Measurements from ENCODE around the gene KMT2C. TPM values are rescaled to one million over a fixed set of nuclear protein-coding genes. Genes with fewer than 3 reads are reported as not detected.

Gene KMT2C
- total and polyA plus RNA-seq, 2 of the 13 experiments (the other 11 are each of a cell fraction or from before 2014, with no cell fraction given), result 7.1 to 14.4 TPM

- TF ChIP-seq U2AF1 (optimal IDR thresholded peaks at IDR 0.05; ENCODE audit: low read depth, low read length) (no peak), TBP (CRISPR knock-in tag; IDR thresholded peaks at IDR 0.05) (no peak)
Measured at GRCh38 chr7:152142976-152143595, 292.7 kb downstream of the KMT2C start (continued).

DNA sequence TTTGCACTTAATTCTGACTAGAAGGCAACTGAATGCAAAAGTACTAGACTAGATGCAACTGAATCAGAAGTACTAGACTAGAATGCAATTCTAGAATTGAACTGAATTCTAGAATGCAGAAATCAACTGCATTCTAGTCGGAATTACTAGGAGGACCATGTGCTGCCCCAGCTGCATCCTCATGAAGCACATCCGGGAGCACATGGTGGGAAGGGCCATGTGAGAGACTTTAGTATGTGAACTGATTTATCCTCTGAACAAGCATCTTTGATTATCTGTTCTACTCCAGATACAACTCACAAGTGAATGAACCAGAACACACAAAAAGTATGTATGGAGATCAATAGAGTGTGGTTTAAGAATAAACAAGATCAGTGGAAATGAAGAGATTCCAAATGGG lies 295.2 kb downstream of the KMT2C start:
- Histone ChIP-seq H3K9me3 (ENCODE audit: low read length) (no peaks in the 10 kb centered on the region), H3K27me3 (ENCODE audit: control insufficient read depth in 1 of 2, insufficient read depth in 2 of 2, low read length in 2 of 2) (no peaks in the 10 kb centered on the region), H3K27ac (ENCODE audit: extremely low read length, insufficient read depth, low read length) (no peak overlapping the region), H3K4me3 (replicated peaks in 1 of 3; ENCODE audit: insufficient read depth in 1 of 3, low read depth in 2 of 3, low read length in 3 of 3) (no peak overlapping the region), H3K4me2 (ENCODE audit: low read depth, low read length) (no peak overlapping the region), H3K79me2 (ENCODE audit: insufficient read depth, low read length) (no peaks in the 10 kb centered on the region), H3K4me1 (ENCODE audit: insufficient read depth, low read length) (no peaks in the 10 kb centered on the region), H4K20me1 (ENCODE audit: insufficient read depth, low read length) (no peaks in the 10 kb centered on the region), H2AFZ (ENCODE audit: low read length) (no peak overlapping the region), H3K9ac (ENCODE audit: insufficient read depth, low read depth, low read length) (no peak overlapping the region), H3K36me3 (replicated peaks in 1 of 2; ENCODE audit: control insufficient read depth in 1 of 2, insufficient read depth in 2 of 2, low read length in 2 of 2) (peaks cover 18 to 71% of the 10 kb centered on the region in 2 experiments)
- no TSS peak for BruUV-seq (replicated peaks)
- in situ Hi-C loops (cut with HindIII; ENCODE audit: extremely low pct_ligation_motif_present, low pct_unique_long_range_greater_than_20kb), result no loop called here
- TF ChIP-seq, protein P1, sequence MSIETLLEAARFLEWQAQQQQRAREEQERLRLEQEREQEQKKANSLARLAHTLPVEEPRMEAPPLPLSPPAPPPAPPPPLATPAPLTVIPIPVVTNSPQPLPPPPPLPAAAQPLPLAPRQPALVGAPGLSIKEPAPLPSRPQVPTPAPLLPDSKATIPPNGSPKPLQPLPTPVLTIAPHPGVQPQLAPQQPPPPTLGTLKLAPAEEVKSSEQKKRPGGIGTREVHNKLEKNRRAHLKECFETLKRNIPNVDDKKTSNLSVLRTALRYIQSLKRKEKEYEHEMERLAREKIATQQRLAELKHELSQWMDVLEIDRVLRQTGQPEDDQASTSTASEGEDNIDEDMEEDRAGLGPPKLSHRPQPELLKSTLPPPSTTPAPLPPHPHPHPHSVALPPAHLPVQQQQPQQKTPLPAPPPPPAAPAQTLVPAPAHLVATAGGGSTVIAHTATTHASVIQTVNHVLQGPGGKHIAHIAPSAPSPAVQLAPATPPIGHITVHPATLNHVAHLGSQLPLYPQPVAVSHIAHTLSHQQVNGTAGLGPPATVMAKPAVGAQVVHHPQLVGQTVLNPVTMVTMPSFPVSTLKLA (IDR thresholded peaks at IDR 0.05), result peak; percentile 81
- TF ChIP-seq DNMT3B (CRISPR knock-in tag; conservative IDR thresholded peaks at IDR 0.05), result no peak
- intact Hi-C loops (cut with micrococcal nuclease; ENCODE audit: unreplicated experiment), result no loop called here
- POLR2A ChIA-PET, result no interaction called here
- CTCF ChIA-PET (ENCODE audit: low intra/inter-chr PET ratio, low total read pairs), result no interaction called here
- ATAC-seq (no peak), FAIRE-seq (no peak), DNase-seq (ENCODE audit: low spot score) (no peak)
- WGBS (ENCODE audit: low lambda C conversion rate), result 100% methylated on average over 2 of the region's 2 CpGs

DNA sequence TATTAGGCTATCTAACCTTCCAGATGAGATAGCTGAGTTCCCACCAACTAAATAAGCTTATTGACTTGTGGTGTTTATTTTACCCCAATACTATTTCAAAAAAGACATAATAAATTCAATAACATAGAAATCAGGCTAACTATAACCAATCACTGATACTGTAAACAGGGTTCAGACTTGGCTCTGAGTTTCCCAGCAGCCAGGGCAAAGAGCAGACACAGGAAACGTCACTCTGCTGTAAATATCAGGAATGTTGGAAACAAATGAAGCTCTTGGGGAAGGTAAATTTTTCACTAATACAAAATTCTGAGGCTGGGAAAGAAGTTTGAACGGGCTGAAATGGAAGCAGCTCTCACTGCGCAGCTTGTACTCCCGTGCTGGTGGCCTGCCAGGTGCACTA lies 295.7 kb downstream of the KMT2C start:
- no peak for FAIRE-seq
- intact Hi-C loops (cut with micrococcal nuclease; ENCODE audit: unreplicated experiment) (no loop called here), in situ Hi-C loops (cut with HindIII; ENCODE audit: extremely low pct_ligation_motif_present, low pct_unique_long_range_greater_than_20kb) (no loop called here)
- Histone ChIP-seq H3K4me2 (ENCODE audit: low read depth, low read length) (no peak overlapping the region), H2AFZ (ENCODE audit: low read length) (no peak overlapping the region), H3K4me1 (ENCODE audit: insufficient read depth, low read length) (no peaks in the 10 kb centered on the region), H3K27ac (ENCODE audit: extremely low read length, insufficient read depth, low read length) (no peak overlapping the region), H3K9ac (ENCODE audit: insufficient read depth, low read depth, low read length) (no peak overlapping the region), H4K20me1 (ENCODE audit: insufficient read depth, low read length) (no peaks in the 10 kb centered on the region), H3K79me2 (ENCODE audit: insufficient read depth, low read length) (no peaks in the 10 kb centered on the region), H3K27me3 (ENCODE audit: control insufficient read depth in 1 of 2, insufficient read depth in 2 of 2, low read length in 2 of 2) (no peaks in the 10 kb centered on the region), H3K9me3 (ENCODE audit: low read length) (no peaks in the 10 kb centered on the region), H3K4me3 (replicated peaks in 1 of 3; ENCODE audit: insufficient read depth in 1 of 3, low read depth in 2 of 3, low read length in 3 of 3) (no peak overlapping the region), H3K36me3 (replicated peaks in 1 of 2; ENCODE audit: control insufficient read depth in 1 of 2, insufficient read depth in 2 of 2, low read length in 2 of 2) (peaks cover 18 to 66% of the 10 kb centered on the region in 2 experiments)
- no TSS peak for BruUV-seq (replicated peaks)
- CTCF ChIA-PET (ENCODE audit: low intra/inter-chr PET ratio, low total read pairs), result no interaction called here
- DNase-seq (ENCODE audit: low spot score), result no peak
- WGBS (ENCODE audit: low lambda C conversion rate), result 93% methylated on average over 4 of the region's 4 CpGs
- POLR2A ChIA-PET, result no interaction called here
- ATAC-seq, result no peak
- TF ChIP-seq ZNF781 (CRISPR knock-in tag; IDR thresholded peaks at IDR 0.05; ENCODE audit: borderline replicate concordance, not compliant biosample characterization) (no peak), KAT2B (IDR thresholded peaks at IDR 0.05; ENCODE audit: borderline replicate concordance, low read depth, low read length) (no peak), TOE1 (CRISPR knock-in tag; IDR thresholded peaks at IDR 0.05) (no peak), AHR (CRISPR knock-in tag; IDR thresholded peaks at IDR 0.05) (no peak), GTF3A (CRISPR knock-in tag; conservative IDR thresholded peaks at IDR 0.05) (no peak), ZNF644 (CRISPR knock-in tag; IDR thresholded peaks at IDR 0.05; ENCODE audit: low read depth) (no peak), CHCHD3 (CRISPR knock-in tag; IDR thresholded peaks at IDR 0.05) (no peak), KAT8 (CRISPR knock-in tag; IDR thresholded peaks at IDR 0.05) (no peak), SKI (IDR thresholded peaks at IDR 0.05; ENCODE audit: partially characterized antibody) (no peak), KDM1A (CRISPR knock-in tag; IDR thresholded peaks at IDR 0.05) (no peak), ZFP62 (CRISPR knock-in tag; IDR thresholded peaks at IDR 0.05) (no peak), KAT7 (CRISPR knock-in tag; IDR thresholded peaks at IDR 0.05; ENCODE audit: borderline replicate concordance) (no peak), ZNF496 (CRISPR knock-in tag; IDR thresholded peaks at IDR 0.05; ENCODE audit: insufficient replicate concordance) (no peak), SAFB2 (CRISPR knock-in tag; IDR thresholded peaks at IDR 0.05; ENCODE audit: borderline replicate concordance, low read depth) (no peak), ZNF776 (CRISPR knock-in tag; IDR thresholded peaks at IDR 0.05) (no peak)
